ENCODE data around the gene RALY. TPM values are rescaled to one million over a fixed set of nuclear protein-coding genes. Genes with fewer than 3 reads are reported as not detected.

Gene RALY
- total RNA-seq, 1 experiment from 2014 or later: 219 TPM

GRCh38 chr20:34045930-34046725, 52.4 kb downstream of the RALY start:
- Histone ChIP-seq H3K4me1 (replicated peaks; ENCODE audit: insufficient read depth) (no peaks in the 10 kb centered on the region), H3K27ac (no peak overlapping the region), H3K4me2 (no peak overlapping the region), H2AFZ (no peak overlapping the region), H3K36me3 (ENCODE audit: low read depth) (no peaks in the 10 kb centered on the region), H3K4me3 (no peak overlapping the region), H3K9me2 (ENCODE audit: insufficient read depth) (no peaks in the 10 kb centered on the region), H3F3A (ENCODE audit: insufficient read depth, low read depth) (no peaks in the 10 kb centered on the region; the same call in none of the 2 replicates), H3K9me3 (ENCODE audit: insufficient read depth, low read depth) (no peaks in the 10 kb centered on the region), H4K20me1 (ENCODE audit: insufficient read depth) (peaks cover 52% of the 10 kb centered on the region), H3K27me3 (ENCODE audit: insufficient read depth, low read depth) (no peaks in the 10 kb centered on the region), H3K79me2 (ENCODE audit: low read depth) (peaks cover 48% of the 10 kb centered on the region)
- ChIA-PET POLR2A (ENCODE audit: unreplicated experiment) (no interaction called here), CTCF (no interaction called here)
- intact Hi-C loops (cut with micrococcal nuclease; ENCODE audit: unreplicated experiment): no loop called here
- TF ChIP-seq CTCF (conservative IDR thresholded peaks at IDR 0.05) (no peak), EZH2 (IDR thresholded peaks at IDR 0.05; ENCODE audit: low read depth) (no peak)
- DNase-seq: no peak
- no TSS peak for BruUV-seq (replicated peaks)

- H3K4me1 ChIP-seq (replicated peaks; ENCODE audit: insufficient read depth): no peaks in the 10 kb centered on the region
- H3K27ac ChIP-seq: no peak overlapping the region
- H2AFZ ChIP-seq: no peak overlapping the region
- no peaks in the 10 kb centered on the region; the same call in none of the 2 replicates for H3F3A ChIP-seq (ENCODE audit: insufficient read depth, low read depth)
- peaks cover 61% of the 10 kb centered on the region for H4K20me1 ChIP-seq (ENCODE audit: insufficient read depth)
- POLR2A ChIA-PET (ENCODE audit: unreplicated experiment): no interaction called here
- no peak for DNase-seq
- H3K4me3 ChIP-seq: no peak overlapping the region
- H3K4me2 ChIP-seq: no peak overlapping the region
- intact Hi-C loops (cut with micrococcal nuclease; ENCODE audit: unreplicated experiment): no loop called here
- peaks cover 38% of the 10 kb centered on the region for H3K79me2 ChIP-seq (ENCODE audit: low read depth)
- no peaks in the 10 kb centered on the region for H3K36me3 ChIP-seq (ENCODE audit: low read depth)
- no peaks in the 10 kb centered on the region for H3K9me2 ChIP-seq (ENCODE audit: insufficient read depth)
- H3K27me3 ChIP-seq (ENCODE audit: insufficient read depth, low read depth): no peaks in the 10 kb centered on the region
- BruUV-seq (replicated peaks): no TSS peak
- TF ChIP-seq EZH2 (IDR thresholded peaks at IDR 0.05; ENCODE audit: low read depth): no peak
- TF ChIP-seq CTCF (conservative IDR thresholded peaks at IDR 0.05): no peak
- CTCF ChIA-PET: no interaction called here
- H3K9me3 ChIP-seq (ENCODE audit: insufficient read depth, low read depth): no peaks in the 10 kb centered on the region
Observed at GRCh38 chr20:34047010-34047687, 53.4 kb downstream of the RALY start.

- CTCF ChIA-PET: interaction anchor here (0.6 kb wide), 1 partner anchor 647 kb away, joined by 21 read pairs; no protein-coding TSS in a partner anchor
- Histone ChIP-seq H3K79me2 (ENCODE audit: low read depth) (peaks cover 42% of the 10 kb centered on the region), H3K9me3 (ENCODE audit: insufficient read depth, low read depth) (no peaks in the 10 kb centered on the region), H3K27me3 (ENCODE audit: insufficient read depth, low read depth) (no peaks in the 10 kb centered on the region), H3K4me3 (no peak overlapping the region), H4K20me1 (ENCODE audit: insufficient read depth) (peaks cover 56% of the 10 kb centered on the region), H2AFZ (no peak overlapping the region), H3K9me2 (ENCODE audit: insufficient read depth) (no peaks in the 10 kb centered on the region), H3K36me3 (ENCODE audit: low read depth) (no peaks in the 10 kb centered on the region), H3F3A (ENCODE audit: insufficient read depth, low read depth) (no peaks in the 10 kb centered on the region; the same call in none of the 2 replicates), H3K4me2 (no peak overlapping the region), H3K27ac (no peak overlapping the region), H3K4me1 (replicated peaks; ENCODE audit: insufficient read depth) (no peaks in the 10 kb centered on the region)
- no peak for TF ChIP-seq EZH2 (IDR thresholded peaks at IDR 0.05; ENCODE audit: low read depth)
- TF ChIP-seq CTCF (conservative IDR thresholded peaks at IDR 0.05): no peak
- no peak for DNase-seq
- POLR2A ChIA-PET (ENCODE audit: unreplicated experiment): interaction anchor here (0.7 kb wide), 1 partner anchor 54 kb away, joined by 21 read pairs; the partner anchor contains the start of gene RALY
- intact Hi-C loops (cut with micrococcal nuclease; ENCODE audit: unreplicated experiment): no loop called here
- no TSS peak for BruUV-seq (replicated peaks)
Observed at GRCh38 chr20:34047917-34048316, 54.2 kb downstream of the RALY start.
